Measurements from ENCODE around the gene CDC25B.
A peak's percentile ranks its signal among the peaks of the same experiment; 100 is the strongest.

CDC25B gene

GRCh38 chr20:3751675-3752385, 44.3 kb upstream of the CDC25B start:
- Histone ChIP-seq H2AFZ (ENCODE audit: low read length) (no peak overlapping the region), H3K4me2 (ENCODE audit: low read depth, low read length, poor library complexity, severe bottlenecking) (no peak overlapping the region), H3K9ac (ENCODE audit: low read depth, low read length, poor library complexity, severe bottlenecking) (no peak overlapping the region), H3F3A (ENCODE audit: low read depth) (no peaks in the 10 kb centered on the region), H3K36me3 (ENCODE audit: insufficient read depth, low read length) (no peaks in the 10 kb centered on the region; the same call in 1 of the 2 replicates), H3K9me2 (replicated peaks; ENCODE audit: low read depth, low read length) (no peaks in the 10 kb centered on the region), H3K4me3 (ENCODE audit: low read length, poor library complexity, severe bottlenecking) (no peak overlapping the region), H3K79me2 (ENCODE audit: insufficient read depth, low read length) (no peaks in the 10 kb centered on the region), H4K20me1 (ENCODE audit: insufficient read depth, low read length, poor library complexity, severe bottlenecking) (no peaks in the 10 kb centered on the region), H3K4me1 (ENCODE audit: insufficient read depth, low read length, poor library complexity, severe bottlenecking) (no peaks in the 10 kb centered on the region), H3K9me3 (ENCODE audit: insufficient read depth, low read depth, low read length) (no peaks in the 10 kb centered on the region), H3K27me3 (ENCODE audit: insufficient read depth, low read length, poor library complexity, severe bottlenecking) (no peaks in the 10 kb centered on the region)
- TF ChIP-seq CTCF (conservative IDR thresholded peaks at IDR 0.05; ENCODE audit: low read length): no peak
- no peak for TF ChIP-seq EZH2phosphoT487 (IDR thresholded peaks at IDR 0.05; ENCODE audit: borderline replicate concordance)

- Histone ChIP-seq H3K36me3 (ENCODE audit: insufficient read depth, low read length) (no peaks in the 10 kb centered on the region; the same call in 1 of the 2 replicates), H3K4me3 (ENCODE audit: low read length, poor library complexity, severe bottlenecking) (no peak overlapping the region), H3K9ac (ENCODE audit: low read depth, low read length, poor library complexity, severe bottlenecking) (no peak overlapping the region), H3K79me2 (ENCODE audit: insufficient read depth, low read length) (no peaks in the 10 kb centered on the region), H3F3A (ENCODE audit: low read depth) (no peaks in the 10 kb centered on the region), H2AFZ (ENCODE audit: low read length) (no peak overlapping the region), H3K9me3 (ENCODE audit: insufficient read depth, low read depth, low read length) (no peaks in the 10 kb centered on the region), H3K4me2 (ENCODE audit: low read depth, low read length, poor library complexity, severe bottlenecking) (no peak overlapping the region), H3K27me3 (ENCODE audit: insufficient read depth, low read length, poor library complexity, severe bottlenecking) (no peaks in the 10 kb centered on the region), H3K4me1 (ENCODE audit: insufficient read depth, low read length, poor library complexity, severe bottlenecking) (no peaks in the 10 kb centered on the region), H4K20me1 (ENCODE audit: insufficient read depth, low read length, poor library complexity, severe bottlenecking) (no peaks in the 10 kb centered on the region), H3K9me2 (replicated peaks; ENCODE audit: low read depth, low read length) (no peaks in the 10 kb centered on the region)
- TF ChIP-seq EZH2phosphoT487 (IDR thresholded peaks at IDR 0.05; ENCODE audit: borderline replicate concordance) (no peak), CTCF (conservative IDR thresholded peaks at IDR 0.05; ENCODE audit: low read length) (no peak)
These were observed 43.7 kb upstream of the CDC25B start for GRCh38 chr20:3752386-3752759.

GRCh38 chr20:3753098-3753497, 43.0 kb upstream of the CDC25B start:
- no peak for TF ChIP-seq EZH2phosphoT487 (IDR thresholded peaks at IDR 0.05; ENCODE audit: borderline replicate concordance)
- peak; percentile 78 for TF ChIP-seq CTCF (conservative IDR thresholded peaks at IDR 0.05; ENCODE audit: low read length)

More at GRCh38 chr20:3753098-3753497, 43.0 kb upstream of the CDC25B start:
- Histone ChIP-seq H3K4me2 (ENCODE audit: low read depth, low read length, poor library complexity, severe bottlenecking) (no peak overlapping the region), H3K9me3 (ENCODE audit: insufficient read depth, low read depth, low read length) (no peaks in the 10 kb centered on the region), H3K9me2 (replicated peaks; ENCODE audit: low read depth, low read length) (no peaks in the 10 kb centered on the region), H3F3A (ENCODE audit: low read depth) (no peaks in the 10 kb centered on the region), H3K9ac (ENCODE audit: low read depth, low read length, poor library complexity, severe bottlenecking) (no peak overlapping the region), H2AFZ (ENCODE audit: low read length) (no peak overlapping the region), H4K20me1 (ENCODE audit: insufficient read depth, low read length, poor library complexity, severe bottlenecking) (no peaks in the 10 kb centered on the region), H3K4me3 (ENCODE audit: low read length, poor library complexity, severe bottlenecking) (no peak overlapping the region), H3K4me1 (ENCODE audit: insufficient read depth, low read length, poor library complexity, severe bottlenecking) (no peaks in the 10 kb centered on the region), H3K27me3 (ENCODE audit: insufficient read depth, low read length, poor library complexity, severe bottlenecking) (no peaks in the 10 kb centered on the region), H3K79me2 (ENCODE audit: insufficient read depth, low read length) (no peaks in the 10 kb centered on the region), H3K36me3 (ENCODE audit: insufficient read depth, low read length) (peaks cover 4% of the 10 kb centered on the region; the same call in 1 of the 2 replicates)
